Measurements from ENCODE around the gene RASL11B. TPM values are rescaled to one million over a fixed set of nuclear protein-coding genes. Genes with fewer than 3 reads are reported as not detected.

RASL11B gene
- total RNA-seq, 4 donors from 2014 or later, result 2.4 to 9.2 (median 6.5) TPM

- no peaks in the 10 kb centered on the region for H3K36me3 ChIP-seq
- no peaks in the 10 kb centered on the region for H3K9me3 ChIP-seq
- TF ChIP-seq EP300 (IDR thresholded peaks at IDR 0.05), result no peak
- TF ChIP-seq, protein P1, sequence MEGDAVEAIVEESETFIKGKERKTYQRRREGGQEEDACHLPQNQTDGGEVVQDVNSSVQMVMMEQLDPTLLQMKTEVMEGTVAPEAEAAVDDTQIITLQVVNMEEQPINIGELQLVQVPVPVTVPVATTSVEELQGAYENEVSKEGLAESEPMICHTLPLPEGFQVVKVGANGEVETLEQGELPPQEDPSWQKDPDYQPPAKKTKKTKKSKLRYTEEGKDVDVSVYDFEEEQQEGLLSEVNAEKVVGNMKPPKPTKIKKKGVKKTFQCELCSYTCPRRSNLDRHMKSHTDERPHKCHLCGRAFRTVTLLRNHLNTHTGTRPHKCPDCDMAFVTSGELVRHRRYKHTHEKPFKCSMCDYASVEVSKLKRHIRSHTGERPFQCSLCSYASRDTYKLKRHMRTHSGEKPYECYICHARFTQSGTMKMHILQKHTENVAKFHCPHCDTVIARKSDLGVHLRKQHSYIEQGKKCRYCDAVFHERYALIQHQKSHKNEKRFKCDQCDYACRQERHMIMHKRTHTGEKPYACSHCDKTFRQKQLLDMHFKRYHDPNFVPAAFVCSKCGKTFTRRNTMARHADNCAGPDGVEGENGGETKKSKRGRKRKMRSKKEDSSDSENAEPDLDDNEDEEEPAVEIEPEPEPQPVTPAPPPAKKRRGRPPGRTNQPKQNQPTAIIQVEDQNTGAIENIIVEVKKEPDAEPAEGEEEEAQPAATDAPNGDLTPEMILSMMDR (IDR thresholded peaks at IDR 0.05), result no peak
- no peak for TF ChIP-seq POLR2A (IDR thresholded peaks at IDR 0.05)
- no peaks in the 10 kb centered on the region for H3K27me3 ChIP-seq
- no peak for DNase-seq (ENCODE audit: low spot score in 2 of 2)
- peaks cover 0 to 9% (median 0%) of the 10 kb centered on the region in 4 donors for H3K4me1 ChIP-seq
- H3K27ac ChIP-seq, result no peak overlapping the region
- no peak overlapping the region for H3K4me3 ChIP-seq
- WGBS, 2 donors, result 95 to 100% methylated on average over 2 of the region's 2 CpGs
Measured at GRCh38 chr4:52844596-52844995, 17.5 kb upstream of the RASL11B start.

GRCh38 chr4:52846502-52846901, 15.6 kb upstream of the RASL11B start:
- DNase-seq (ENCODE audit: low spot score in 2 of 2), result no peak
- Histone ChIP-seq H3K9me3 (no peaks in the 10 kb centered on the region), H3K36me3 (no peaks in the 10 kb centered on the region), H3K4me1 (peaks cover 0 to 7% (median 0%) of the 10 kb centered on the region in 4 donors), H3K27ac (no peak overlapping the region), H3K27me3 (no peaks in the 10 kb centered on the region), H3K4me3 (no peak overlapping the region)
- TF ChIP-seq POLR2A (IDR thresholded peaks at IDR 0.05), result no peak
- TF ChIP-seq, protein P1 (IDR thresholded peaks at IDR 0.05), result no peak
- no peak for TF ChIP-seq EP300 (IDR thresholded peaks at IDR 0.05)
- 77 to 95% methylated on average over 2 of the region's 2 CpGs for WGBS, 2 donors

DNA sequence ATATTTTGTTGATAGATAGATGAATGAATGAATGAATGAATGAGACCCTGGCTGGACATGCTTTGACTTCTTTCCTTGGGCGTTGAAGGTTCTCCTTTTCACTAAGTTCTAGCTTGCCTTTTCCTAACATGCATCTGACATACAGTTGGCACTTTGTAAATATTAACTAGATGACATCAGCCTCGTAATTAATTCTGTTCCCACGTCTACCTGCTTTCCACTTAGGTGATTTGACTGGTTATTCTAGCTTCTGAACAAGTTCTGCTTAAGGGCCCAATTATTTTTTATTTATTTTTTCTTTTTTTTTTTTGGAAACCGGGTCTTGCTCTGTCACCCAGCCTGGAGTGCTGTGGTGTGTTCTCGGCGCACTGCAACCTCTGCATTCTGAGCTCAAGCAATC, 13.9 kb upstream of the RASL11B start:
- no peak overlapping the region for H3K4me3 ChIP-seq
- H3K4me1 ChIP-seq, result peaks cover 0 to 8% (median 4%) of the 10 kb centered on the region in 4 donors
- H3K9me3 ChIP-seq, result no peaks in the 10 kb centered on the region
- no peak overlapping the region for H3K27ac ChIP-seq
- TF ChIP-seq, protein P1 (IDR thresholded peaks at IDR 0.05), result no peak
- TF ChIP-seq POLR2A (IDR thresholded peaks at IDR 0.05) (no peak), EP300 (IDR thresholded peaks at IDR 0.05) (no peak)
- no peak for DNase-seq (ENCODE audit: low spot score in 2 of 2)
- no peaks in the 10 kb centered on the region for H3K27me3 ChIP-seq
- no peaks in the 10 kb centered on the region for H3K36me3 ChIP-seq
- WGBS, 2 donors, result 95 to 96% methylated on average over 6 of the region's 6 CpGs

- Histone ChIP-seq H3K4me1 (peaks cover 0 to 13% (median 4%) of the 10 kb centered on the region in 4 donors), H3K27ac (no peak overlapping the region), H3K9me3 (no peaks in the 10 kb centered on the region), H3K27me3 (no peaks in the 10 kb centered on the region), H3K36me3 (no peaks in the 10 kb centered on the region), H3K4me3 (no peak overlapping the region)
- TF ChIP-seq, protein P1 (IDR thresholded peaks at IDR 0.05), result no peak
- no peak for TF ChIP-seq POLR2A (IDR thresholded peaks at IDR 0.05)
- TF ChIP-seq EP300 (IDR thresholded peaks at IDR 0.05), result no peak
- WGBS, 2 donors, result 92 to 93% methylated on average over 3 of the region's 3 CpGs
- no peak for DNase-seq (ENCODE audit: low spot score in 2 of 2)
Measured at GRCh38 chr4:52850406-52851124, 11.6 kb upstream of the RASL11B start.

DNA sequence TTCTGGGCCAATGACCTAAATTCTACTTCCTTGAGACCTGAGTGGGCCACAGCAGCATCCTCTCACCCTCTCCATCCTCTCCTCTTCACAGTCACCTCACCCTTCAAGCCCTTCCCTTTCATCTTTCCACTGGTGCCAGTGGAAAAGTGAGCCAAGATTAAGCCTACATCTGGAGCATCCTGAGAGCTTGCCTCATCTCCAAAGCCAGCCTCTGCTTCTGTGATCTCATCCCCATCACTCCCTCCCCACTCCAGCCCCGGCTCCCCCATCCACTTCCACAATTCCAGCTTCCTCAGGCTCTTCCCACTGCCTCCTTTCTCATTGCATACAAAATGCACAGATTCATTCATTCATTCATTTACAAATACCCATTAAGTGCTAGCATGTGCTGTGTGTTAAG, 10.1 kb upstream of the RASL11B start:
- peaks cover 0 to 13% (median 4%) of the 10 kb centered on the region in 4 donors for H3K4me1 ChIP-seq
- no peak overlapping the region for H3K4me3 ChIP-seq
- H3K27ac ChIP-seq, result no peak overlapping the region
- H3K9me3 ChIP-seq, result no peaks in the 10 kb centered on the region
- H3K27me3 ChIP-seq, result no peaks in the 10 kb centered on the region
- TF ChIP-seq, protein P1 (IDR thresholded peaks at IDR 0.05), result no peak
- TF ChIP-seq EP300 (IDR thresholded peaks at IDR 0.05) (no peak), POLR2A (IDR thresholded peaks at IDR 0.05) (no peak)
- no peaks in the 10 kb centered on the region for H3K36me3 ChIP-seq
- no peak for DNase-seq (ENCODE audit: low spot score in 2 of 2)
- WGBS, 2 donors, result 64 to 70% methylated on average over 1 of the region's 1 CpG

All from tibial nerve (tissue), 4 donors.